ENCODE results near the gene PCDHB15.
"Not testable (repeated sequence)": the region's sequence is repeated elsewhere in the genome, so short reads cannot be mapped to it uniquely, and the experiment has no call there.

The PCDHB15 gene

DNA sequence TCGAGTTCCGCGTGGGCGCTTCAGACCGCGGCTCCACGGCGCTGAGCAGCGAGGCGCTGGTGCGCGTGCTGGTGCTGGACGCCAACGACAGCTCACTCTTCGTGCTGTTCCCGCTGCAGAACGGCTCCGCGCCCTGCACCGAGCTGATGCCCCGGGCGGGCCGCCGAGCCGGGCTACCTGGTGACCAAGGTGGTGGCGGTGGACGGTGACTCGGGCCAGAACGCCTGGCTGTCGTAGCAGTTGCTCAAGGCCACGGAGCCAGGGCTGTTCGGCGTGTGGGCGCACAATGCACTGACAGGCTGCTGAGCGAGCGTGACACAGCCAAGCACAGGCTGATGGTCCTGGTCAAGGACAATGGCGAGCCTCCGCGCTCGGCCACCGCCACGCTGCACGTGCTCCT is 3.7 kb upstream of the PCDHB15 start:
- TF ChIP-seq, protein P1, sequence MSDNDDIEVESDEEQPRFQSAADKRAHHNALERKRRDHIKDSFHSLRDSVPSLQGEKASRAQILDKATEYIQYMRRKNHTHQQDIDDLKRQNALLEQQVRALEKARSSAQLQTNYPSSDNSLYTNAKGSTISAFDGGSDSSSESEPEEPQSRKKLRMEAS (IDR thresholded peaks at IDR 0.05; ENCODE audit: low read depth, low read length), result no peak
- TF ChIP-seq, protein P2, sequence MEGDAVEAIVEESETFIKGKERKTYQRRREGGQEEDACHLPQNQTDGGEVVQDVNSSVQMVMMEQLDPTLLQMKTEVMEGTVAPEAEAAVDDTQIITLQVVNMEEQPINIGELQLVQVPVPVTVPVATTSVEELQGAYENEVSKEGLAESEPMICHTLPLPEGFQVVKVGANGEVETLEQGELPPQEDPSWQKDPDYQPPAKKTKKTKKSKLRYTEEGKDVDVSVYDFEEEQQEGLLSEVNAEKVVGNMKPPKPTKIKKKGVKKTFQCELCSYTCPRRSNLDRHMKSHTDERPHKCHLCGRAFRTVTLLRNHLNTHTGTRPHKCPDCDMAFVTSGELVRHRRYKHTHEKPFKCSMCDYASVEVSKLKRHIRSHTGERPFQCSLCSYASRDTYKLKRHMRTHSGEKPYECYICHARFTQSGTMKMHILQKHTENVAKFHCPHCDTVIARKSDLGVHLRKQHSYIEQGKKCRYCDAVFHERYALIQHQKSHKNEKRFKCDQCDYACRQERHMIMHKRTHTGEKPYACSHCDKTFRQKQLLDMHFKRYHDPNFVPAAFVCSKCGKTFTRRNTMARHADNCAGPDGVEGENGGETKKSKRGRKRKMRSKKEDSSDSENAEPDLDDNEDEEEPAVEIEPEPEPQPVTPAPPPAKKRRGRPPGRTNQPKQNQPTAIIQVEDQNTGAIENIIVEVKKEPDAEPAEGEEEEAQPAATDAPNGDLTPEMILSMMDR (IDR thresholded peaks at IDR 0.05; ENCODE audit: low read depth, low read length), result no peak
- TF ChIP-seq MYC (IDR thresholded peaks at IDR 0.05; ENCODE audit: low read depth, low read length) (no peak), POLR2A (IDR thresholded peaks at IDR 0.05; ENCODE audit: extremely low read depth, insufficient read length) (no peak)
- no peak overlapping the region for H3K4me3 ChIP-seq (ENCODE audit: low read depth, low read length)
- DNase-seq (ENCODE audit: low read depth), result no peak

DNA sequence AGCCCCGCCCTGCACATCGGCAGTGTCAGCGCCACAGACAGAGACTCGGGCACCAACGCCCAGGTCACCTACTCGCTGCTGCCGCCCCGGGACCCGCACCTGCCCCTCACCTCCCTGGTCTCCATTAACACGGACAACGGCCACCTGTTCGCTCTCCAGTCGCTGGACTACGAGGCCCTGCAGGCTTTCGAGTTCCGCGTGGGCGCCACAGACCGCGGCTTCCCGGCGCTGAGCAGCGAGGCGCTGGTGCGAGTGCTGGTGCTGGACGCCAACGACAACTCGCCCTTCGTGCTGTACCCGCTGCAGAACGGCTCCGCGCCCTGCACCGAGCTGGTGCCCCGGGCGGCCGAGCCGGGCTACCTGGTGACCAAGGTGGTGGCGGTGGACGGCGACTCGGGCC is 1.8 kb downstream of the PCDHB15 start:
- not testable (repeated sequence) for DNase-seq (ENCODE audit: low read depth); H3K4me3 ChIP-seq (ENCODE audit: low read depth, low read length)

DNA sequence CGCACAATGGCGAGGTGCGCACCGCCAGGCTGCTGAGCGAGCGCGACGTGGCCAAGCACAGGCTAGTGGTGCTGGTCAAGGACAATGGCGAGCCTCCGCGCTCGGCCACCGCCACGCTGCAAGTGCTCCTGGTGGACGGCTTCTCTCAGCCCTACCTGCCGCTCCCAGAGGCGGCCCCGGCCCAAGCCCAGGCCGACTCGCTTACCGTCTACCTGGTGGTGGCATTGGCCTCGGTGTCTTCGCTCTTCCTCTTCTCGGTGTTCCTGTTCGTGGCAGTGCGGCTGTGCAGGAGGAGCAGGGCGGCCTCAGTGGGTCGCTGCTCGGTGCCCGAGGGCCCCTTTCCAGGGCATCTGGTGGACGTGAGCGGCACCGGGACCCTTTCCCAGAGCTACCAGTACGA is 2.2 kb downstream of the PCDHB15 start:
- H3K4me3 ChIP-seq (ENCODE audit: low read depth, low read length); DNase-seq (ENCODE audit: low read depth): not testable (repeated sequence)

DNA sequence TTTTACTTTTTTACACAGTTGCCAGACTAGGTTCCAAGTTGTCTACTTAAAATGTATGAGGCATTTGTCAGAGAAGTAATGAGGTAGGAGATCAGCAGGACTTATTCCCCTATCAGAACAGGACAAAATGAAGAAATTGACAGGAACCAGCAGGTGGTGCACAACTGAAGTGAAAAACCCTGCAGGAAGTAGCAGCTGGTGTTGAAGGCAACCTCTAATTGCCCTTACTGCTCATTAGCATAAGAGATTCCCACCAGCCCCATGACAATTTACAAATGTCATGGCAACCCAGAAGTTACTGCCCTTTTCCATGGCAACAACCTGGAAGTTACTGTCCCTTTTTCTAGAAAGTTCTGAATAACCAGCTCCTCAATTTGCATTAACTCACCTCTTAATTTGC is 5.4 kb downstream of the PCDHB15 start:
- peak; percentile 6 for DNase-seq (ENCODE audit: low read depth)
- TF ChIP-seq, protein P2 (IDR thresholded peaks at IDR 0.05; ENCODE audit: low read depth, low read length), result no peak
- TF ChIP-seq, protein P1 (IDR thresholded peaks at IDR 0.05; ENCODE audit: low read depth, low read length), result no peak
- TF ChIP-seq POLR2A (IDR thresholded peaks at IDR 0.05; ENCODE audit: extremely low read depth, insufficient read length) (no peak), MYC (IDR thresholded peaks at IDR 0.05; ENCODE audit: low read depth, low read length) (no peak)
- H3K4me3 ChIP-seq (ENCODE audit: low read depth, low read length), result no peak overlapping the region

DNA sequence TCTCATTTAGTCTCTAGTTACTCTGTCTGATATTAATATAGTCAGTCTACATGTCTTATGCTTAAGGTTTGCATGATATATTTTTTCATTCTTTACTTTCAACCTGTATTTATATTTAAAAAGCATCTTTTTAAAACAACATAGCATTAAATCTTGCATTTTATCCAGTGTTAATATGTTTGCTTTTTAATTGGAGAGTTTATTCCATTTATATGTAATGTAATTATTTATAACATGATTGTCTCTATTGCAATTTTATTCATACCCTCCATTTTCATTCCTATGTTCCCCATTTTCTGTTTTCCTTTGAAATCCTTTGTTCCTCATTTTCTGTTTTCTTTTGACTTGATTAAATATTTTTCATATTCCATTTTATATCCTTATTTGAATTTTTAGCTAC is 13.3 kb downstream of the PCDHB15 start:
- no peak overlapping the region for H3K4me3 ChIP-seq (ENCODE audit: low read depth, low read length)
- DNase-seq (ENCODE audit: low read depth), result no peak
- TF ChIP-seq MYC (IDR thresholded peaks at IDR 0.05; ENCODE audit: low read depth, low read length), result no peak

DNA sequence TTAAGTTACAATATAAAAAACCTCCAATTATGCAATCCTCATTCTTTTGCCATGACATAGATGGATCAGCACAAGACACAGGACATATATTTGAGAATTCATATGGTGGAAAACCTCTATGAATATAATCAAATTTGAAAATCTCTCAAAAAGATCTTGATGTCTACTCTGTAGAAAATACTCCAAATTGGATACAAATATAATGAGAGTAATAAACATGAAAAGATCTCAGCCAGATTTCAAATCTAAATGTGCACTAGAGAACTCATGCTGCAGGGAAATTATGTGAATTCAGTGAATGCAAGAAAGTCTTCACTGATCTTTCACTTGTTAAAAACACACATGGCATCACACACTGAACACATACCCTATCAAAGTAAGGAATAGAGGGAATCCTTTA is 13.8 kb downstream of the PCDHB15 start:
- H3K4me3 ChIP-seq (ENCODE audit: low read depth, low read length), result no peak overlapping the region
- no peak for DNase-seq (ENCODE audit: low read depth)
- TF ChIP-seq MYC (IDR thresholded peaks at IDR 0.05; ENCODE audit: low read depth, low read length), result no peak
- TF ChIP-seq, protein P2 (IDR thresholded peaks at IDR 0.05; ENCODE audit: low read depth, low read length), result no peak
- TF ChIP-seq, protein P1 (IDR thresholded peaks at IDR 0.05; ENCODE audit: low read depth, low read length), result no peak

DNA sequence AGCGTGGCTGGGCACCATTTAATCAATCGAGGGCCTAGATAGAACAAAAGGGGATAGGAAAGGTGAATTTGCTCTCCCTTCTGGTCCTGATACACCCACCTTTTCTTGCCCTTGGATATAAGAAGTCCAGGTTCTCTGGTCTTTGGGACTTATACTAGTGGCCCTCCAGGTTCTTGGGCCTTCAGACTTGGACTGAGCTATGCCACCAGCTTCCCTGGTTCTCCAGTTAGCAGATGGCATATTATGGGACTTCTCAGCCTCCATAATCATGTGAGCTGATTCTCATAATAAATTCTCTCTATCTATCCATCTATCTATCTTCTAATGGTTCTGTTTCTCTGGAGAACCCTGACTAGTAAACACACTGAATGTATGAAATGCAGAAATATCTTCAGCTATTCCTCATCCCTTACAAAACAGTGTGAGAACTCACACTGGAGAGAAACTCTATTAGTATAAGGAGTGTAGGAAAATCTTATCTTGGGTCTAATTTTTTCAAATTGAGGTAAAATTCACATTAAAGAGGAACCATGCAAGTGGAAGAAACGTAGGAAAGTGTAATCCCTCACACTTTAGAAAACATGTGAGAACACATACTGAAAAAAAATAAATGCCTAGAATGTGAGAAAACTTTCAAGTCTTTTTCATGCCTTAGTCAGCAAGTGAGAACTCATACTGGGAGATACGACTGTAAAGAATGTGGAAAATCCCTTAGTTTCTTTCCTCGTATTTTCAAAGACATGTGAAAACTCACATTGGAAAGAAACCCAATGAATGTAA is 15.5 kb downstream of the PCDHB15 start:
- TF ChIP-seq, protein P1 (IDR thresholded peaks at IDR 0.05; ENCODE audit: low read depth, low read length), result no peak
- TF ChIP-seq, protein P2 (IDR thresholded peaks at IDR 0.05; ENCODE audit: low read depth, low read length), result no peak
- no peak for TF ChIP-seq MYC (IDR thresholded peaks at IDR 0.05; ENCODE audit: low read depth, low read length)
- TF ChIP-seq POLR2A (IDR thresholded peaks at IDR 0.05; ENCODE audit: extremely low read depth, insufficient read length), result no peak
- peak; percentile 11 for DNase-seq (ENCODE audit: low read depth)
- H3K4me3 ChIP-seq (ENCODE audit: low read depth, low read length), result no peak overlapping the region

Measured in NB4 (cell line).